Loucy (cell line): ENCODE results near the gene CRYZ.

ENCODE experiments used
- CTCF ChIP-seq: fragments of 200-600 bp; sonication (generic); conservative IDR thresholded peaks from 2 replicates; pipeline ENCODE4 v1.5.1; 2014; ENCODE audit warnings: mild to moderate bottlenecking, antibody characterized with exemption, low read length
- EZH2phosphoT487 ChIP-seq: fragments of 200-600 bp; IDR thresholded peaks from 2 replicates; pipeline ENCODE4 v1.6.1; 2018; ENCODE audit warnings: antibody characterized with exemption, mild to moderate bottlenecking, moderate library complexity, borderline replicate concordance

GRCh38 chr1:74731399-74732052 is 1.3 kb downstream of the CRYZ start:
- TF ChIP-seq CTCF = no peak
- TF ChIP-seq EZH2phosphoT487 = no peak
